GM21515 (cell line): ENCODE results near the gene SND1.

Experiments
- ATAC-seq: cut with Tn5 transposase; IDR thresholded peaks from one replicate; pipeline ENCODE4 v1.9.1; 2021; ENCODE audit not compliant: unreplicated experiment

SND1 gene

DNA sequence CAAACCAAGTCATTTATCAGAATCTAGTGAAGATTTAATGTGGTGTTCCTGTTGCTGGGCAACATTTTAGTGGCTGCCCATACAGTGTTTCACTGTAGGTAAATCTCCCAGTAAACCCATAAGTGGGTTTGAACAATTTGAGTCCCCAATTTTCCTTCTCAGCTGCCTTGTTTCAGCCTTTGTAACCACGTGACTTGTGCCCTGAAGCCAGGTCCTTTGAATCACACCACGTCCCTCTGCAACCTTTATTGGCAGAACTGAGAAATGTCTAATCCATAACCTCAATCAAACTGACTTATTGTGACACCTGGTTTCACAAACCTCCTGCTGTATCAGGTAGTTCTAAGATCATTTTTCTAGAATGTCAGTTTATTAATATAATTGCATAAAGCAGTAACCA lies 30.1 kb downstream of the SND1 start:
- no peak for ATAC-seq

DNA sequence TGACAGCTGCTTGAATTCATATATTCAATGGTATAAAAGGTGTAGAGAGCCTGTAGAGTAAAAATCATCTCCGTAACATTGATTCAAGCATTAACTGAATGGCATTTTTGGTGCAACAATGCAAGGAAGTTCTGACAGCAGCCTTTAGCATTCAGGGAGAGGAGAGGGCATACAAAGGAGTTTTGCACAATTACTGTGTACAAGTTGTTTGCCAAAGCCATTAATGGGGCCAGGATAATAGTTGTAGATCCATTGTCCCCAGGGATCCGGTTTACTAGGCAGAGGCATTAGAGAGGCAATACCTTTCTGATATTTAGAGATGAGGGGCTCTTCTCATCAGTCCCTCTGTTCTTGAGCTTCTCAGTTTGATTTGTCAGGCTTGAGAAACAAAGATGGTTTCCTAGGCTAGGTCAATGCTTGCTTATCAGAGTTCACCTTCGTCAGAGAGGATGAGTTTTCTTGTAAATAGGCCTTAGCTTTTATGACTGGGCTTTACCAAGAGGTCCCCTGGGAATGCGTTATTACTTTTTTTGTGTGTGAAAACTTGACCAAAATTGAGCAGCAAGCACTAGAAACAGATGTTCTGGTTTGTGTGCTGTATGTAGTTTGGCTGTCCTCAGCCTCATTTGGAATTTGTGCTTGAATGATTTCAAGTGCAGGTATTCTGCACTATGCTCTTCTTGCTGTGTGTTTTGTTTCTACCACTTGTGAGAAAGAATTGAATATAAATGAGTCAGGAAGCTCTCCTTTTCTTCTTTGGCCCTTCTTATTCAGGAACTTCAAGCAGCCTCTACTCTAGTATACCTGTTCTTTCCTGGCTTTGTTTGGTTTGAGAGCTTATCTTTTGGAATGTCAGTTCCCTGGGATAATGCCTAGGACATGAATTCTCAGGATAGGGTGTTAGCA lies 32.0 kb downstream of the SND1 start:
- ATAC-seq, result peak; percentile 75

DNA sequence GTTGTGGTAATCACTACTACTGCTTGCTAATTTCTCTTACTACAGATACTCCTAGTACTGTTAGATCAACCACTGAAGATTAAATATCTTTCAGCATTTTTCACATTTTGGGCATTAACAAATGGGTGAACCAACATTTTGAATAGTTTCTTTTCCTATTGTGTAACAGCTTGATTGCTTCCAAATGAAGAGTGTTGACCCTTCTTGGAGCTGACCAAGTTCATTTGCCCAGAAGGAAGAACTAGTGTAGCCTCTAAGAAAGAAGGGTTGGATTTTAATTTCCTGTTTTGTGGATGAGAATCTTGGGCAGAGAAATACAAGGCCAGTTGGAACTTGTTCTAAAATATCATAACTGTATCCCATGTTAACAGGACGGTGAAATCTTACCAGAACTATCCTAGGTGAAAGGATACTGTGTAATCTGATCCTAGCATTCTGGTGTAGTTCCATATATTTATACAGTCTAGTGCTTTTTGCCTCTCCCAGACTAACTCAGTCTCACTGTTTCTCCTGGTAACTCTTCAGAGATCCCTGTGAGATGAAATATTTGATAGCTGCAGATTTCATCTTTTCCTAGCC lies 37.3 kb downstream of the SND1 start:
- ATAC-seq, result no peak

DNA sequence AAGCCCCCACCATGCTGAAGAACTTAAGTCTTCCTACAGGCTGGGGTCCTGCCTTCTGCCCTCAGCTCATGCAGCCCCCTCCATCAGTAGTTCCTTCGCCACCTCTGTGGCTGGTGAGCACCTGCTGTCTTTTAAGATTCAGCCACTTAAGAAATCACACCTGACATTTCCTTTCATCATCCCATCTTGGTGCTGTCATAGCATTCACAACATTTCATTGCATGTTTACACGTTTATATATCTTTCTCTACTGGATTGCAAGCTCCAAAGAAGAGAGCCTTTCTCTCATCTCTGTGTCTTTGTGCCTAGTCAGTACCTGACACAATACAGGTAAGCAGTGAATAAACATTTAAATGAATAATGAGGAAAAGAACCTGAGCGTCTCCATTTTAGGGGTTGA lies 38.3 kb downstream of the SND1 start:
- ATAC-seq, result no peak

DNA sequence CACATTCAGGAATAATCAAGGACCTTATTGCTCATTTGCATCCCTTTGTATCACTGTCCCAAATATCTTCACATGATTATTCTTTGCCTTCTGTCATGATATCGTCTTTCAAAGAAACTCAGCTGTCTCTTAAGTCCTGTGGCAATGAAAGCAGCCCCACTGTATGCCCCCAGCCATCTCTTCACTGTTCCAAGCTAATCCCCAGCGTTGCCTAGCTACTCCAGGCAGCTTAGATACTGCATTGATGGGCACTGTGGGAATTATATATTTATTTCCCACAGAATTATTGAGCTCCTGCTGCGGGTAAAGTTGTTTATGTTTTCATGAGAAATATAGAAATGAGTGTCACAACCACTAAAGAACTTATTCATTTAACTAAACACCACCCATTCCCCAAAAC lies 38.8 kb downstream of the SND1 start:
- no peak for ATAC-seq

DNA sequence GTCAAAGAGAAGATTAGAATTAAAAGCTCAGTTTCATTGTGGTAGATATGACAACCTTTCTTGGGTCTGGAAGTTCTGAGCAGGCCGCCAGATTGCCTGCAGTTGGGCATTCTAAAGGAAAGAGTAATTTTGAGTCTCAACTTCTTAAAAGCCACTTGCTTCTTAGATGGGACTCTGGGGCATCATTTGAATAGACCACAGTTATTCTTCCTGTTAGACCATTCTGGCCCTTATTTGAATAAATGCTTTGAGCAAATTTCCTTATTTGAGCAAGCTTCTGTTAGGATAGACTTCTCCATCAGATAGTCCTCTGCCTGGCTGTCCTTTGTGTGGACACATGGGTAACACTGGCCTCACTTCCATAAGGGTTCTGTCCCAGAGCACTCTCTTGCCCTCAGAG lies 40.2 kb downstream of the SND1 start:
- no peak for ATAC-seq

DNA sequence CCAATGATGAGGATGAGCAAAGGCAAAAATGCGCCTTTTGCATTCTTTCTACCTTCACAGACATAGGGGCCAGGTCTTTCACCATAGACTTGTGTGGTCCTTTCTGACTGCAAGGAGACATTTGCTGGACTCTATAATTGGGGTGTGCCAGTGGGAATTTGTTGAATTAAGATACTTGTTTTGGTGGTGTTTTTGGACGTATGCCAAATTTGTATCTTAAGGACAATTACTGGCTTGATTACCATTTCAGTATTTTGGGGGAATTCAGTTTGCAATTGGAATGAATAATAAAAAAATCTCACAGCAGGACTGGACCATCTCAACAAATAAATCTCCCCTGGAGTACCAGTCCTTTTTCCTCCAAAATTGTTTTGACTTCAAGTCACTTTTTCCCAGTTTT lies 47.9 kb downstream of the SND1 start:
- no peak for ATAC-seq

DNA sequence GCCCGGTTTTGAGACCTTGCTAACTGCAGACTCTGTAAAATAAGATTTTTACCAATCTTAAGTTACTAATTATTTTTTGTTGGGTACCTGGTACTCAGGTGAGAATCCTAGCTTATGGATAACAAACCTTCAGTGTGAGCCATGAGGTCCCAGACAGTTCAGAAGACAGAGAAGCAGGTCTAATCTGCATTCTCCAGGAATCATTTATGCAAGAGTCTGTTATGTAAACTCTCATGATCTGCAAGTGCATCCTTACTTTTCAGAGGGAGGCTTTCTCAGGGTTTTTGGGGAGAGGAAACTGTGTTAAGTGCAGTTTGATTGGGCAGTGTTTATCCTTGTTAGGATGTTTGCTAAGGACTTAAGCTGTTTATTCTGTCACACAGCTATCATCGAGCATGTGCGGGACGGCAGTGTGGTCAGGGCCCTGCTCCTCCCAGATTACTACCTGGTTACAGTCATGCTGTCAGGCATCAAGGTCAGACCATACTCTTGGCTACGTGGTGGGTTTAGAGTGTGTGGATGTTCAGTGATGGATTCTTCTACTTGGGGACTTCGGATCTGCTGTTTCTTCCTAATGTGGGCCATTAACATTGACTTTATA lies 50.2 kb downstream of the SND1 start:
- ATAC-seq, result no peak

DNA sequence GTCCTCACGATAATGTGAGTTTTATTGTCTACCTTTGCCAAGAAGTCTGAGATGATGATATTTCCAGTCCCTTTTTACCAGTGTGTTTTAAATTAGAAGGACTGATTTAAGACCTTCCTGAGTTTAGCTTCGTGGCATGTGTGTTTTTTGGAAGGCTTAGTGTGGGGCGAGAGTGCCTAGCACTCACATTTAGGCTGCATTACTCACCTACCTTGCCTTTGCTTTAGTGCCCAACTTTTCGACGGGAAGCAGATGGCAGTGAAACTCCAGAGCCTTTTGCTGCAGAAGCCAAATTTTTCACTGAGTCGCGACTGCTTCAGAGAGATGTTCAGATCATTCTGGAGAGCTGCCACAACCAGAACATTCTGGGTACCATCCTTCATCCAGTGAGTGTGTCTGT lies 50.9 kb downstream of the SND1 start:
- no peak for ATAC-seq

DNA sequence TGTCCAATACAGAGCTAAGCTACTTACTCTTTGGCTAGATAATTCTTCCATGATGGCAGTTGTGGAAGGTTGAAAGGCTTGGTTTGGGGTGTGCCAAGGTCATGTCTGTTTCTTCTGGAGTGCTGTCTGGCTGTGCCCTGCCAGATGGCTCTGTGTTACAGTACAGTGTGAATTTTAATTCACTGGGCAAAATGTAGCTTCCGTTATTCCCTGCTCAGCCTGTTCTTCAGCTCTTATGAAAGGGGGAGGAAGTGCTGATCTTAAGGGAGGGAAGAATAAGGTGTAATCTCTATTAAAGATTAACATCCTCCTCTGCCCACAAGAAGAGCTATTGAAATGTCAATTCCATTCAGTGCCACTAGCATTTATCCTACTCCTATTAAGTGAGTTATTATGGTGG lies 52.2 kb downstream of the SND1 start:
- no peak for ATAC-seq

DNA sequence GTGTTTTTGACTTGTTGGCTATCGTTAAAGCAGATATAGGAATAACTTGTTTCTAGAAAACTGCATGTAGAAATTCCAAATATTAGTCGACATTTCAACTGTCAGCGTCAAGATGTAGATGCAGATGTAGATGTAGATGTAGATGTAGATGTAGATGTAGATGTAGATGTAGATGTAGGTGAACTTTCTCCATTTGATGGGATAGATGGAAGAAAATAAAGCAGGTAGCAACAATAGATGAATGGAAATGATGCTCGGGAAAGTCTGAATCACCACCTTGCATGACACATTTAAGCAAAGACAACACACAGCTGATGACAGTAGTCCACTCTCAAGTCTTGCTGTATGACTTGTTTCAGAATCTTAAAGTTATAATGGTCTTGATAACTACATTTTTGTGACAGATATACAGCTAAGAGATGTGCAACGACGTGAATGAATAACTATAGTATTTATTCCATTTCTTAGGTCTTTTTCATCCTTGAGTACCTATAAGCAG lies 53.5 kb downstream of the SND1 start:
- ATAC-seq, result no peak

DNA sequence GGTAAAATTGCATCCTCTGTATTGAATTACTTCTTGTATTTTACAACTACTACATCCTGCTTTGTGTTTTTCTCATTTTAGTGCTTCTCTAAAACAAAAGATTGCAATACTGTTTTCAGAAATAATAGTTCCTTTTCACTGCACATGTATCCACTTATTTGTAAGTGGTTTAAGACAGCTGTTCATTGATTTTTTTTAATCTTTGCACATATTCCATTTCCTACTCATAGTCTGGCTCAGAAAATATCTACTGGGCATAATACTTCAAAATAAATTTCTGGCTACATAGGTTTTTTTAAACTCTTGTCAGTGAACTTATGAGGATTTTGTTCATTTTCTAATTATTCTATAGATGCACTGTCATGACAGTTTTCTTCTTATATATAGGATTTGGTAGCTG lies 54.8 kb downstream of the SND1 start:
- no peak for ATAC-seq

DNA sequence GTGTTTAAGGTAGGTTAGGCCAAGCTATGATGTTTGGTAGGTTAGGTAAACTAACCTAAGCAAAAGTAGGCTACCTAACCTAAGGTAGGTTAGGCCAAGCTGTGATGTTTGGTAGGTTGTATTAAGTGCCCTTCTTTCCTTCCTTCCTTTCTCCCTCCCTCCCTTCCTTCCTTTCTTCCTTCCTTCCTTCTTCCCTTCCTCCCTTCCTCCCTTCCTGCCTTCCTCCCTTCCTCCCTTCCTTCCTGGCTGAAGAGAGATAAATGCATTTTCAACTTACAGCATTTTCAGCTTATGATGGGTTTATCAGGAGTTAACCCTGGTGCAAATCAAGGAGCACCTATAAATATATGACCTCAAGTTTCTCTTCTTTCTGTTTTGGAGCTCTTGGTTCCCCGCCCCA lies 56.2 kb downstream of the SND1 start:
- no peak for ATAC-seq

DNA sequence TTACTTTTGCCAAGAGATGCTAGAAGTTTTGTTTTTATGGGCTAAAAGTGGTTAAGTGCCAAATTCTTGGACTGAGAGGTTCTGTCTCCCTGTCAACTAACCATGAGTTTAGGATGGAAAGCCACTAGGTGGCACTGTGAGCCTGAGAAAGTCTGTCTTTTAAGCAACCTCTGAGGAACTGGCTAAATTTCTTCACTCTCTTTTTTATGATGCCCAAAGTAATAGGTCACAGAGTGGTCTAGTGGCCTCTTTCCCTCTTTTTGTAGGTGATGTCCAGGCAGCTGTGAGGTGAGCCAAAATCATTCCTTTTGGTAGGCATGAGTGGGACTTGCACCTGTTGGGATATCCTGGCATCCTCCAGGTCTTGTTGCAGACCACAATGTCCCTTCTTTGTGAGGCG lies 56.8 kb downstream of the SND1 start:
- peak; percentile 67 for ATAC-seq

DNA sequence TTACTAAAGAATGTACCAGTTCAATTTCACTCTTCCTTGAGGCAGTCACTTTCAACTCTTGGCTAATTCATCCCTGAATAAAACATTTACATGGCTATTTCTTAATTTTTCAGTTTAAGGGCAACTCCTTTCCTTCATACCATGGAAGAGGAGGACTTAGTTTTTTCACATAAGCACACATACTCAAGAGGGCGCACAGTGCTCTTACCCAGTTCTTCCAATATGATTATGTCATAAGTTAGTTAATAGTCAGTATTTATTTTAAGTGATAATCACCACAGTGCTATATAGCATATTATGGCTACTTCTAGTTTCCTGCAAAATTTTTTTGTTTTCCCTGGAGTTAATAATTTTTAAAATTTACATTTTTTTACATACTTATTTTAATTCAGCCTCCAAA lies 58.6 kb downstream of the SND1 start:
- no peak for ATAC-seq

DNA sequence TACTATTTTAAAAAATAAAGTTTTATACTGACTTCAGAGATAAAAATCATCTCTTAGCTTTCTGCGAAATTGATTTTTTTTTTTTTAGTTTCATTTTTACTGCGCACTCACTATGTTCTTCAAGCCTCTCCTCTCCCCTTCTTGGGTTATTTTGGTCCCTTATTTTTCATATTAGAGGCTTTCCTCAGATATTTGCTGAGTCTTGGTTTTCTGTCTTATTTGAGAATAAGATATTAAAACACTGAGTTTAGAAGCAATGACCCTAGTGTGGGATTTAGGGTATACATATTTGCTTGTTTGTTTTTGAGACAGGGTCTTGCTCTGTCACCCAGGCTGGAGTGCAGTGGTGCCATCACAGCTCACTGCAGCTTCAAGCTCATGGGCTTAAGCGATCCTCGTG lies 59.9 kb downstream of the SND1 start:
- ATAC-seq, result no peak

DNA sequence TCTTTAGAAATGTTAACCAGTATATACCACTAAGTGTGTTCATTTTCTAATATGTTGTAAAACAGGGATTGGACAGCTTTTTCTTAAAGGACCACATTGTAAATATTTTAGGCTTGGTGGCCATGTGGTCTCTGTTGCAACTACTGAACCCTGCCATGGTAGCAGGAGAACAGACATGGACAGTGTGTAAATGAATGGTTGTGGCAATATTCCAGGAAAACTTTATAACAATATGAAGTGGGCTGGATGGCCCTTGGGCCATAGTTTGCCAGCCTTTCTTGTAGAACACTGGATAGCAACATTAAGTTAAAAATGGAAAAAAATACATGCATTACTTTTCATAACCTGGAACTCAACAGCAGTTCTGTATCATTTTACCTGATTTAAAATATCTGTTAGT lies 61.0 kb downstream of the SND1 start:
- no peak for ATAC-seq

DNA sequence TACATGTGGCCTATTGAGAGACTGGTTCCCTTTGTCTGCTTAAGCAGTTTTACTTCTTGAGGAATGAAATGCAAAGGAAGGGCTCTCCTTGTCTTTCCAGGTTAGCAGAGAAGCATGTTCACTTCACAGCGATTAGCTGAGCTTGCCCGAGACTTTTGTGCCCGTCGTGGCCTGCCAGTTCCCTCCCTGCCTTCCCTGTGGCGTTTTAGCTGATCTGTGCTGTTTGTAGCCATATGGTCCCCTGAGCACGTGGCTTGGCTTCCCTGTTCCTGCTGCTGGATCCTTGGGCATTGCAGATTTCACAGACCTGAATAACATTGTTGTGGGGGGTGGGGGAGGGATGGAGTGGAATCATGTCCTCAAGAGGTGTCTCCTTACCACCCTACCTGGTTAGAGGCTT lies 61.8 kb downstream of the SND1 start:
- no peak for ATAC-seq

DNA sequence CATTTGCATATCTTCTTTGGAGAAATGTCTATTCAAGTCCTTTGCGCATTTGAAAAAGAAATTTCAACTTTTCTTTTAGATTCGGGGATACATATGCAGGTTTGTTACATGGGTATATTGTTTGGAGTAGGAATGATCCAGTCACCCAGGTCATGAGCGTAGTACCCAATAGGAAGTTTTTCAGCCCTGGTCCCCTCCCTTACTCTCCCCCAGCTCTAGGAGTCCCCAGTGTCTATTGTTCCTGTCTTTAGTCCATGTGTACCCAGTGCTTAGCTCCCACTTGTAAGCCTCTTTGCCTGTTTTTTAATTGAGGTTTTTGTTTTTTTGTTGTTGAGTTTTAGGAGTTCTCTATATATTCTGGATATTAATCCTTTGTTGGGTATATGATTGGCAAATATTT lies 63.3 kb downstream of the SND1 start:
- ATAC-seq, result no peak

DNA sequence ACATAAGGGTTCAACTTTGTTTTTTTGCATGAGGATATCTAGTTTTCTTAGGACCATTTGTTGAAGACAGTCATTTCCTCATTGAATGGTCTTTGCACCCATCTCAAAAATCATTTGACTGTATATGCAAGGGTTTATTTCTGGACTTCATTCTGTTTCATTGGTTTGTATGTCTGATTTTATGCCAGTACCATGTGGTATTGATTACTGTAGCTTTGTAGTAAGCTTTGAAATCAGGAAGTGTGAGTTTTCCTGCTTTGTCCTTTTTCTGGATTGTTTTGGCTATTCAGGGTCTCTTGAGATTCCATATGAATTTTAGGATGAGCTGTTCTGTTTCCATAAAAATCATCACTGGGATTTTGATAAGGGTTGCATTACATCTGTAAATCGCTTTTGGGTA lies 63.9 kb downstream of the SND1 start:
- no peak for ATAC-seq

DNA sequence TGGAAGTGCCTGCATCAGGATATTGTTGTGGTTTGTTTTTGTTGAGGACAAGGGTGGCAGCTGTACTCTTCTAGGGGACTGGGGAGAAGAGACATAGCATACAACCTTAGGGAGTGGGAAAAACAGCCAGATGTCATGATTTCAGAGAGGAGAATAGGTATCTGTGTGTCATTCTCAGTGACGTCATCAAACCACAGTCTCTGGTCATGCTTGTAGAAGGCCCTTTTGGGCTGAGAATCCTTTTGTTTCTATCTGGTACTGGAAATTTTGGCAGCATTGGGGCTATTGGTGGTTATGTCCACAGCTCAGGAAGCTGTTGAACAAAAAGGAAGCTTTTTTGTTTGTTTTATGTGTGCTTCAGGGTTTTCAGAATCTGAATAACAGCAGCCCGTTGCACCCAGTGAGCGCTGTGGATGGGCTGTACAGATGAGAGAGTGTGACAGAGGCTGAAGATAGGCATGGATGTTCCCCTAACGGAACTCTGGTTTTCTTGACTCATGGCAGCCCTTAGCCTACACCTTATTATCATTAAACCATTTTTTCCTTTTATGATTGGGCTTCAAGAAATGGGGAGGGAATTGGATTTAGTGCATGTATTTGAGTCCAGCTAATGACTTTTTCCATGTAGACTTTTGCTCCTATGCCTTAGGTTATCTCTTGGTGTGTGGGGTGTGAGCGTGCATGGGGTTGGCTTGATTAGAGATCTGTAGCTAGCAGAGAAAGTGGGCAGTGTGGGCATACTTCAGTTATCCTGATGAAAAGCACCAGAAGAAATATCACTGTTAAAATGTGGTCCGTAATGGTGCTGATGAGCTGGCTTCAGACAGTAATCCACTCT lies 65.7 kb downstream of the SND1 start:
- ATAC-seq, result no peak
